Gastroesophageal sphincter (tissue), 3 donors: ENCODE results near the gene SMAD3.

Experiments
- CTCF ChIP-seq, 4 experiments: fragments of 200-600 bp in 2 of 4; fragments of 450-650 bp in 2 of 4; sonication (generic) in 1 of 4; IDR thresholded peaks; one replicate each; pipeline ENCODE4 v1.5.1; 2017 to 2019; ENCODE audit warnings: antibody characterized with exemption in 4 of 4, mild to moderate bottlenecking in 2 of 4, moderate library complexity in 2 of 4
- POLR2A ChIP-seq, 2 donors: fragments of 450-650 bp; IDR thresholded peaks; one replicate each; pipeline ENCODE4 v1.6.1; 2017; ENCODE audit warnings: antibody characterized with exemption in 2 of 2, mild to moderate bottlenecking in 2 of 2, moderate library complexity in 1 of 2

- TF ChIP-seq CTCF (IDR thresholded peaks at IDR 0.05) = no peak
- TF ChIP-seq POLR2A (IDR thresholded peaks at IDR 0.05) = no peak
These were observed 22.8 kb upstream of the SMAD3 start for GRCh38 chr15:67042551-67043142.
